Stimulated activated CD4-positive, alpha-beta T cell treated with anti-CD3 and anti-CD28 coated beads, Interleukin-2, amount 100 ng/mL, for 4 hours (primary cell): ENCODE data around the gene KLHL2.
A peak's percentile ranks its signal among the peaks of the same experiment; 100 is the strongest.
"Not testable (repeated sequence)": the region's sequence is repeated elsewhere in the genome, so short reads cannot be mapped to it uniquely, and the experiment has no call there.

Experiments used
- DNase-seq: peaks from one replicate; pipeline ENCODE4 v3.0.0-alpha.2; 2020; ENCODE audit warnings: low read depth

Gene KLHL2

GRCh38 chr4:165203541-165204461 lies 3.6 kb upstream of the KLHL2 start:
- DNase-seq = no peak

GRCh38 chr4:165204462-165204830 lies 2.9 kb upstream of the KLHL2 start:
- DNase-seq = no peak

- DNase-seq = no peak
Observed at GRCh38 chr4:165207016-165207430, 338 bp upstream of the KLHL2 start.

- peak; percentile 9 for DNase-seq
Observed at GRCh38 chr4:165208221-165208652, 876 bp downstream of the KLHL2 start.

- DNase-seq = no peak
Observed at GRCh38 chr4:165208741-165209388, 1.5 kb downstream of the KLHL2 start.

GRCh38 chr4:165209796-165210195 lies 2.4 kb downstream of the KLHL2 start:
- DNase-seq = no peak

- no peak for DNase-seq
Observed at GRCh38 chr4:165210566-165210965, 3.2 kb downstream of the KLHL2 start.

- DNase-seq = not testable (repeated sequence)
Observed at GRCh38 chr4:165212647-165213046, 5.3 kb downstream of the KLHL2 start.

GRCh38 chr4:165213404-165213803 lies 6.0 kb downstream of the KLHL2 start:
- DNase-seq = not testable (repeated sequence)

GRCh38 chr4:165213991-165214709 lies 6.8 kb downstream of the KLHL2 start:
- not testable (repeated sequence) for DNase-seq

- DNase-seq = peak; percentile 33
Observed at GRCh38 chr4:165215034-165215751, 7.8 kb downstream of the KLHL2 start.

- DNase-seq = not testable (repeated sequence)
Observed at GRCh38 chr4:165215761-165216487, 8.6 kb downstream of the KLHL2 start.

GRCh38 chr4:165217325-165217724 lies 10.0 kb downstream of the KLHL2 start:
- no peak for DNase-seq

- DNase-seq = not testable (repeated sequence)
Observed at GRCh38 chr4:165221306-165221705, 13.9 kb downstream of the KLHL2 start.

GRCh38 chr4:165221993-165222650 lies 14.8 kb downstream of the KLHL2 start:
- not testable (repeated sequence) for DNase-seq

- no peak for DNase-seq
Observed at GRCh38 chr4:165222651-165222994, 15.3 kb downstream of the KLHL2 start.

GRCh38 chr4:165227401-165227800 lies 20.0 kb downstream of the KLHL2 start:
- not testable (repeated sequence) for DNase-seq

- not testable (repeated sequence) for DNase-seq
Observed at GRCh38 chr4:165229490-165230200, 22.3 kb downstream of the KLHL2 start.

- not testable (repeated sequence) for DNase-seq
Observed at GRCh38 chr4:165232623-165233433, 25.5 kb downstream of the KLHL2 start.
